HepG2 (cell line): ENCODE data around the gene RFX2. TPM values are rescaled to one million over a fixed set of nuclear protein-coding genes. Genes with fewer than 3 reads are reported as not detected.

Experiments used
- BORCS8-MEF2B ChIP-seq: sonication (generic); formaldehyde crosslinking; IDR thresholded peaks from 2 replicates; pipeline ENCODE4 v1.8.0; 2022; ENCODE audit warnings: mild to moderate bottlenecking, missing genetic modification reagents
- CEBPB ChIP-seq: IDR thresholded peaks from 2 replicates; pipeline ENCODE4 v1.6.1; 2011; ENCODE audit warnings: low read depth, low read length, improper control_type of control experiment, borderline replicate concordance
- CREB1 ChIP-seq, 2 experiments: fragments of 450-650 bp in 1 of 2; IDR thresholded peaks; 2 replicates each; pipeline ENCODE4 v1.6.1; 2016 to 2017; ENCODE audit warnings: control low read depth in 1 of 2, mild to moderate bottlenecking in 1 of 2, missing compliant biosample characterization in 1 of 2, missing genetic modification characterization in 1 of 2
- HMG20A ChIP-seq: IDR thresholded peaks from 2 replicates; pipeline ENCODE4 v1.6.1; 2016; ENCODE audit warnings: borderline replicate concordance
- JDP2 ChIP-seq: sonication (generic); formaldehyde crosslinking; IDR thresholded peaks from 2 replicates; pipeline ENCODE4 v1.8.1; 2022; ENCODE audit warnings: missing genetic modification reagents, borderline replicate concordance
- MAF1 ChIP-seq: sonication (generic); formaldehyde crosslinking; IDR thresholded peaks from 2 replicates; pipeline ENCODE4 v1.5.0; 2020; ENCODE audit warnings: missing genetic modification reagents, borderline replicate concordance
- MED13 ChIP-seq: sonication (generic); formaldehyde crosslinking; IDR thresholded peaks from 2 replicates; pipeline ENCODE4 v1.5.0; 2020; ENCODE audit warnings: missing genetic modification reagents
- MIXL1 ChIP-seq: IDR thresholded peaks from 2 replicates; pipeline ENCODE4 v1.6.1; 2016
- NFKB2 ChIP-seq: sonication (generic); formaldehyde crosslinking; IDR thresholded peaks from 2 replicates; pipeline ENCODE4 v1.4.0; 2020; ENCODE audit warnings: missing genetic modification reagents, borderline replicate concordance
- NR2C2 ChIP-seq: sonication (generic); formaldehyde crosslinking; IDR thresholded peaks from 2 replicates; pipeline ENCODE4 v1.4.0; 2020; ENCODE audit warnings: missing genetic modification reagents, mild to moderate bottlenecking, moderate library complexity, borderline replicate concordance
- PHF20 ChIP-seq: sonication (generic); formaldehyde crosslinking; IDR thresholded peaks from 2 replicates; pipeline ENCODE4 v1.5.0; 2020; ENCODE audit warnings: mild to moderate bottlenecking, missing genetic modification reagents
- PTBP1 ChIP-seq: fragments of 200-400 bp; formaldehyde crosslinking; IDR thresholded peaks from 2 replicates; pipeline ENCODE4 v1.6.1; 2018; ENCODE audit warnings: low read length, low read depth; ENCODE audit not compliant: poor library complexity, severe bottlenecking
- SALL1 ChIP-seq: sonication (generic); formaldehyde crosslinking; IDR thresholded peaks from 2 replicates; pipeline ENCODE4 v1.8.0; 2022; ENCODE audit warnings: mild to moderate bottlenecking, missing genetic modification reagents
- SKI ChIP-seq: fragments of 450-650 bp; IDR thresholded peaks from one replicate; pipeline ENCODE4 v1.6.1; 2018; ENCODE audit warnings: mild to moderate bottlenecking; ENCODE audit not compliant: partially characterized antibody
- SP1 ChIP-seq, 2 experiments: fragments of 450-650 bp in 1 of 2; sonication (generic) in 1 of 2; formaldehyde crosslinking in 1 of 2; IDR thresholded peaks; 2 replicates each; pipeline versions ENCODE4 v1.4.0 to v1.6.1; 2016 to 2020; ENCODE audit warnings: missing genetic modification reagents in 1 of 2
- ZBTB3 ChIP-seq: sonication (generic); formaldehyde crosslinking; IDR thresholded peaks from 2 replicates; pipeline ENCODE4 v1.4.0; 2020; ENCODE audit warnings: low read depth, mild to moderate bottlenecking, moderate library complexity, missing genetic modification reagents, borderline replicate concordance
- ZNF33A ChIP-seq: sonication (generic); formaldehyde crosslinking; IDR thresholded peaks from 2 replicates; pipeline ENCODE4 v1.5.1; 2020; ENCODE audit warnings: missing genetic modification reagents, mild to moderate bottlenecking, moderate library complexity, borderline replicate concordance
- ZNF468 ChIP-seq: sonication (generic); formaldehyde crosslinking; IDR thresholded peaks from 2 replicates; pipeline ENCODE4 v1.8.0; 2022; ENCODE audit warnings: mild to moderate bottlenecking, moderate library complexity, missing genetic modification reagents
- ZNF670 ChIP-seq: sonication (generic); formaldehyde crosslinking; IDR thresholded peaks from 2 replicates; pipeline ENCODE4 v1.8.0; 2022; ENCODE audit warnings: mild to moderate bottlenecking, missing genetic modification reagents, borderline replicate concordance
- polyA plus RNA-seq, 8 experiments: library from polyadenylated mRNA; depleted of rRNA in 3 of 8; stranded (reverse) in 7 of 8; unstranded in 1 of 8; fragments of >200 nt; fragmentation: Illumina TruSeq in 4 of 8; extraction: Trizol in 4 of 8; gene quantifications; 2 replicates each; pipeline versions ENCODE4 v1.2.1 to v1.2.3, GENCODE V29; 2011 to 2016; ENCODE audit warnings: low read depth in 4 of 8, missing spikeins in 1 of 8, mixed read lengths in 1 of 8; ENCODE audit not compliant: insufficient read depth in 1 of 8
- total RNA-seq, 5 experiments: library from RNA; depleted of rRNA; stranded (reverse); fragments of >200 nt; fragmentation: Illumina TruSeq; extraction: Trizol; gene quantifications; 2 replicates each; pipeline ENCODE4 v1.2.3, GENCODE V29; 2016; ENCODE audit warnings: low read depth in 1 of 5
- TF ChIP-seq, protein P1 (sequence below): sonication (generic); formaldehyde crosslinking; conservative IDR thresholded peaks from 2 replicates; pipeline ENCODE4 v1.4.0; 2020; ENCODE audit warnings: mild to moderate bottlenecking, missing genetic modification reagents, moderate library complexity
- TF ChIP-seq, protein P2 (sequence below): sonication (generic); formaldehyde crosslinking; IDR thresholded peaks from 2 replicates; pipeline ENCODE4 v1.9.0; 2021; ENCODE audit warnings: missing genetic modification reagents, mild to moderate bottlenecking, borderline replicate concordance
- TF ChIP-seq, protein P3 (sequence below): sonication (generic); formaldehyde crosslinking; IDR thresholded peaks from 2 replicates; pipeline ENCODE4 v1.5.0; 2020; ENCODE audit warnings: missing genetic modification reagents, mild to moderate bottlenecking, borderline replicate concordance
- TF ChIP-seq, protein P4 (sequence below): sonication (generic); formaldehyde crosslinking; IDR thresholded peaks from 2 replicates; pipeline ENCODE4 v1.4.0; 2020; ENCODE audit warnings: mild to moderate bottlenecking, missing genetic modification reagents

The RFX2 gene
- total and polyA plus RNA-seq, 2 of the 13 experiments (the other 11 are each of a cell fraction or from before 2014, with no cell fraction given), result 2.8 to 3.3 TPM

DNA sequence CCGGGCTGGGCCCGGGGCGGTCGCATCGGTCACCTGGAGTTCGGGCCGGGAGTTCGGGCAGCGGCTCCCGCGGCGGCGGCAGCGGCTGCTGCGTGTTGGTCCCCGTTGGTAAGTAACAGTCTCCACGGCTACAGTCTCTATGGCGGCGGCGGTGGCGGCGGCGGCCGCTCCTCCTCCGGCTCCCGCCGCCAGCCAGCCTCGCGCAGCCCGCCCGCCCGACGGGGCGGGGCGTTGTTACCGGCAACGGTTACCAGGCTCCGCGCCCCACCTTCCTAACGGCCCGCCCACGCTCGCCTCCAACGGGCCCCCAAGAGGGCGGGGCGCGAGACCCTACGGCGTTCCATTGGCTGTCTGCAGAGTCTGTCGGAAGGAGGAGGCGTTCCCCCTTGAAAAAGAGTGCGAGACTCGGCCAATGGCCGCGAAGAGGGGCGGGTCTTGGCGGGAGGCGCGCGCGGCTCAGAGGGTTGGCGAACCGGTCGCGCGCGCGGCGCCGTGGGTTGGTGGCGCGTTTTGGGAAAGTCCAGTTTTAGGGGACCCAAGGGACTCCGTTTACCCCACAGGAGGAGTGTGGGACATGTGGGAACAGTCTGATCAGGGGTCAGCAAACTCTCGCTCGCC is at the start of gene RFX2 (continued):
- TF ChIP-seq ZNF33A (CRISPR knock-in tag) (no peak), ZBTB3 (CRISPR knock-in tag) (no peak), CEBPB (no peak), ZNF670 (no peak), NR2C2 (CRISPR knock-in tag) (no peak), SALL1 (CRISPR knock-in tag) (peak; percentile 25; the same call in 1 of the 2 replicates), MIXL1 (CRISPR knock-in tag) (no peak), ZNF468 (CRISPR knock-in tag) (no peak), CREB1 (IDR thresholded peaks at IDR 0.05) (peak; percentile 72), CREB1 (CRISPR knock-in tag; IDR thresholded peaks at IDR 0.05) (peak; percentile 65; the same call in 1 of the 2 replicates), JDP2 (CRISPR knock-in tag) (no peak), NFKB2 (CRISPR knock-in tag) (no peak), HMG20A (CRISPR knock-in tag) (no peak), SP1 (IDR thresholded peaks at IDR 0.05) (peak; percentile 75), SP1 (CRISPR knock-in tag; IDR thresholded peaks at IDR 0.05) (peak; percentile 99), PHF20 (CRISPR knock-in tag) (no peak), BORCS8-MEF2B (CRISPR knock-in tag) (no peak), SKI (peak; percentile 76), PTBP1 (no peak), MED13 (CRISPR knock-in tag) (no peak), MAF1 (CRISPR knock-in tag) (no peak)
- TF ChIP-seq, protein P1, sequence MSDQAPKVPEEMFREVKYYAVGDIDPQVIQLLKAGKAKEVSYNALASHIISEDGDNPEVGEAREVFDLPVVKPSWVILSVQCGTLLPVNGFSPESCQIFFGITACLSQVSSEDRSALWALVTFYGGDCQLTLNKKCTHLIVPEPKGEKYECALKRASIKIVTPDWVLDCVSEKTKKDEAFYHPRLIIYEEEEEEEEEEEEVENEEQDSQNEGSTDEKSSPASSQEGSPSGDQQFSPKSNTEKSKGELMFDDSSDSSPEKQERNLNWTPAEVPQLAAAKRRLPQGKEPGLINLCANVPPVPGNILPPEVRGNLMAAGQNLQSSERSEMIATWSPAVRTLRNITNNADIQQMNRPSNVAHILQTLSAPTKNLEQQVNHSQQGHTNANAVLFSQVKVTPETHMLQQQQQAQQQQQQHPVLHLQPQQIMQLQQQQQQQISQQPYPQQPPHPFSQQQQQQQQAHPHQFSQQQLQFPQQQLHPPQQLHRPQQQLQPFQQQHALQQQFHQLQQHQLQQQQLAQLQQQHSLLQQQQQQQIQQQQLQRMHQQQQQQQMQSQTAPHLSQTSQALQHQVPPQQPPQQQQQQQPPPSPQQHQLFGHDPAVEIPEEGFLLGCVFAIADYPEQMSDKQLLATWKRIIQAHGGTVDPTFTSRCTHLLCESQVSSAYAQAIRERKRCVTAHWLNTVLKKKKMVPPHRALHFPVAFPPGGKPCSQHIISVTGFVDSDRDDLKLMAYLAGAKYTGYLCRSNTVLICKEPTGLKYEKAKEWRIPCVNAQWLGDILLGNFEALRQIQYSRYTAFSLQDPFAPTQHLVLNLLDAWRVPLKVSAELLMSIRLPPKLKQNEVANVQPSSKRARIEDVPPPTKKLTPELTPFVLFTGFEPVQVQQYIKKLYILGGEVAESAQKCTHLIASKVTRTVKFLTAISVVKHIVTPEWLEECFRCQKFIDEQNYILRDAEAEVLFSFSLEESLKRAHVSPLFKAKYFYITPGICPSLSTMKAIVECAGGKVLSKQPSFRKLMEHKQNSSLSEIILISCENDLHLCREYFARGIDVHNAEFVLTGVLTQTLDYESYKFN (CRISPR knock-in tag), result peak; percentile 28; the same call in 1 of the 2 replicates
- TF ChIP-seq, protein P2, sequence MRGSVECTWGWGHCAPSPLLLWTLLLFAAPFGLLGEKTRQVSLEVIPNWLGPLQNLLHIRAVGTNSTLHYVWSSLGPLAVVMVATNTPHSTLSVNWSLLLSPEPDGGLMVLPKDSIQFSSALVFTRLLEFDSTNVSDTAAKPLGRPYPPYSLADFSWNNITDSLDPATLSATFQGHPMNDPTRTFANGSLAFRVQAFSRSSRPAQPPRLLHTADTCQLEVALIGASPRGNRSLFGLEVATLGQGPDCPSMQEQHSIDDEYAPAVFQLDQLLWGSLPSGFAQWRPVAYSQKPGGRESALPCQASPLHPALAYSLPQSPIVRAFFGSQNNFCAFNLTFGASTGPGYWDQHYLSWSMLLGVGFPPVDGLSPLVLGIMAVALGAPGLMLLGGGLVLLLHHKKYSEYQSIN, result no peak
- TF ChIP-seq, protein P3, sequence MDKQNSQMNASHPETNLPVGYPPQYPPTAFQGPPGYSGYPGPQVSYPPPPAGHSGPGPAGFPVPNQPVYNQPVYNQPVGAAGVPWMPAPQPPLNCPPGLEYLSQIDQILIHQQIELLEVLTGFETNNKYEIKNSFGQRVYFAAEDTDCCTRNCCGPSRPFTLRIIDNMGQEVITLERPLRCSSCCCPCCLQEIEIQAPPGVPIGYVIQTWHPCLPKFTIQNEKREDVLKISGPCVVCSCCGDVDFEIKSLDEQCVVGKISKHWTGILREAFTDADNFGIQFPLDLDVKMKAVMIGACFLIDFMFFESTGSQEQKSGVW, result no peak
- TF ChIP-seq, protein P4, sequence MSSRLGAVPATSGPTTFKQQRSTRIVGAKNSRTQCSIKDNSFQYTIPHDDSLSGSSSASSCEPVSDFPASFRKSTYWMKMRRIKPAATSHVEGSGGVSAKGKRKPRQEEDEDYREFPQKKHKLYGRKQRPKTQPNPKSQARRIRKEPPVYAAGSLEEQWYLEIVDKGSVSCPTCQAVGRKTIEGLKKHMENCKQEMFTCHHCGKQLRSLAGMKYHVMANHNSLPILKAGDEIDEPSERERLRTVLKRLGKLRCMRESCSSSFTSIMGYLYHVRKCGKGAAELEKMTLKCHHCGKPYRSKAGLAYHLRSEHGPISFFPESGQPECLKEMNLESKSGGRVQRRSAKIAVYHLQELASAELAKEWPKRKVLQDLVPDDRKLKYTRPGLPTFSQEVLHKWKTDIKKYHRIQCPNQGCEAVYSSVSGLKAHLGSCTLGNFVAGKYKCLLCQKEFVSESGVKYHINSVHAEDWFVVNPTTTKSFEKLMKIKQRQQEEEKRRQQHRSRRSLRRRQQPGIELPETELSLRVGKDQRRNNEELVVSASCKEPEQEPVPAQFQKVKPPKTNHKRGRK (CRISPR knock-in tag), result no peak
